Endothelial cell of umbilical vein (primary cell): ENCODE measurements around the gene MS4A3.

Experiments
- POLR2A ChIP-seq: IDR thresholded peaks from 2 replicates; pipeline ENCODE4 v1.6.1; 2012; ENCODE audit warnings: low read depth, mild to moderate bottlenecking, control low read depth, low read length
- POLR2AphosphoS5 ChIP-seq: IDR thresholded peaks from 2 replicates; pipeline ENCODE4 v1.6.1; 2012; ENCODE audit warnings: low read depth, mild to moderate bottlenecking, control low read depth, low read length, moderate library complexity; ENCODE audit not compliant: insufficient read depth
- TF ChIP-seq, protein P1 (sequence below), 2 donors: IDR thresholded peaks; 1 replicate in 1 of 2; 2 replicates in 1 of 2; pipeline ENCODE4 v1.5.1; 2011; ENCODE audit warnings: low read length in 2 of 2, mild to moderate bottlenecking in 2 of 2, moderate library complexity in 2 of 2, control low read depth in 1 of 2, inconsistent platforms in 1 of 2, low read depth in 1 of 2; ENCODE audit not compliant: insufficient read depth in 1 of 2; ENCODE audit errors: extremely low read depth in 1 of 2
- TF ChIP-seq, protein P2 (sequence below): IDR thresholded peaks from 2 replicates; pipeline ENCODE4 v1.6.1; 2011; ENCODE audit not compliant: insufficient read depth, insufficient read length

DNA sequence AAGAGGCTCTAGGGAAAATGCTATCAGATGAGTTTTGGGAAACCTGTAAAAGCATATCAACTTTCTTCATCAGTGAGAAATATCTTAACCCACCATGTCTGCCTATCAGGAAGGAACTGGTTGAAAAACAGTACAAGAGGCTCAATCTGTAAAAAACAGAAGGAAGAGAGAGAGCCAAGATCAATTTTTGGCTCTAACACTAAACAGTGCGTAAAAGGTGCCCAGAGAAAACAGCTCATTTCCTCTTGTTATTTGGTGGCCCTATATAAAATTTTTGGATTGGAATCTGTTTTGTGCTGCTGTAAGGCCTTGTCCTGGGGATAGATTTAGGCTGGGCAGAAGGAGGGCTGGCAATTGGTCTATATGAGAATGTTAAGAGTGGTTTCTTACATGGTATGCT lies 44.1 kb downstream of the MS4A3 start:
- TF ChIP-seq, protein P1, sequence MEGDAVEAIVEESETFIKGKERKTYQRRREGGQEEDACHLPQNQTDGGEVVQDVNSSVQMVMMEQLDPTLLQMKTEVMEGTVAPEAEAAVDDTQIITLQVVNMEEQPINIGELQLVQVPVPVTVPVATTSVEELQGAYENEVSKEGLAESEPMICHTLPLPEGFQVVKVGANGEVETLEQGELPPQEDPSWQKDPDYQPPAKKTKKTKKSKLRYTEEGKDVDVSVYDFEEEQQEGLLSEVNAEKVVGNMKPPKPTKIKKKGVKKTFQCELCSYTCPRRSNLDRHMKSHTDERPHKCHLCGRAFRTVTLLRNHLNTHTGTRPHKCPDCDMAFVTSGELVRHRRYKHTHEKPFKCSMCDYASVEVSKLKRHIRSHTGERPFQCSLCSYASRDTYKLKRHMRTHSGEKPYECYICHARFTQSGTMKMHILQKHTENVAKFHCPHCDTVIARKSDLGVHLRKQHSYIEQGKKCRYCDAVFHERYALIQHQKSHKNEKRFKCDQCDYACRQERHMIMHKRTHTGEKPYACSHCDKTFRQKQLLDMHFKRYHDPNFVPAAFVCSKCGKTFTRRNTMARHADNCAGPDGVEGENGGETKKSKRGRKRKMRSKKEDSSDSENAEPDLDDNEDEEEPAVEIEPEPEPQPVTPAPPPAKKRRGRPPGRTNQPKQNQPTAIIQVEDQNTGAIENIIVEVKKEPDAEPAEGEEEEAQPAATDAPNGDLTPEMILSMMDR (IDR thresholded peaks at IDR 0.05; ENCODE audit: extremely low read depth in 1 of 2, insufficient read depth in 1 of 2, low read depth in 1 of 2, low read length in 2 of 2) = no peak
- TF ChIP-seq POLR2A (no peak), POLR2AphosphoS5 (peak; percentile 23)
- TF ChIP-seq, protein P2, sequence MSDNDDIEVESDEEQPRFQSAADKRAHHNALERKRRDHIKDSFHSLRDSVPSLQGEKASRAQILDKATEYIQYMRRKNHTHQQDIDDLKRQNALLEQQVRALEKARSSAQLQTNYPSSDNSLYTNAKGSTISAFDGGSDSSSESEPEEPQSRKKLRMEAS = no peak
